ENCODE data around the gene KRTAP9-6.

- TF ChIP-seq CTCF (conservative IDR thresholded peaks at IDR 0.05) (no peak), ZFX (IDR thresholded peaks at IDR 0.05) (no peak)
Observed at GRCh38 chr17:41258406-41258805, 6.8 kb upstream of the KRTAP9-6 start.

Measured in C4-2B (cell line).